BJ (cell line): ENCODE data around the gene GPR27. TPM values are rescaled to one million over a fixed set of nuclear protein-coding genes. Genes with fewer than 3 reads are reported as not detected.

Experiments used
- CTCF ChIA-PET: fragments of 350-600 bp; formaldehyde crosslinking; extraction: SDS; loops from one replicate; lab custom pipeline; 2021; ENCODE audit warnings: antibody characterized with exemption, inconsistent platforms; lab: Yijun Ruan, JAX
- POLR2A ChIA-PET: fragments of 300-600 bp; sonication (Branson Sonifier 250); formaldehyde crosslinking; extraction: SDS; loops from one replicate; lab custom pipeline; 2021; ENCODE audit warnings: antibody characterized with exemption; lab: Charles Lee
- DNase-seq: peaks from one replicate; pipeline ENCODE4 v3.0.0-alpha.2; 2011; ENCODE audit warnings: low read depth
- H3K27me3 ChIP-seq: 2 replicates; pipeline ENCODE4 v1.6.0; 2011; ENCODE audit warnings: low read length; ENCODE audit not compliant: control insufficient read depth, insufficient read depth
- H3K36me3 ChIP-seq: 2 replicates; pipeline ENCODE4 v1.5.1; 2011; ENCODE audit warnings: low read length; ENCODE audit not compliant: control insufficient read depth, insufficient read depth
- H3K4me3 ChIP-seq: 2 replicates; pipeline ENCODE4 v1.5.1; 2011; ENCODE audit warnings: low read depth, mild to moderate bottlenecking, control low read depth, low read length
- CTCF ChIP-seq: IDR thresholded peaks from 2 replicates; pipeline ENCODE4 v1.5.1; 2011; ENCODE audit warnings: low read depth, mild to moderate bottlenecking, control low read depth, inconsistent platforms, low read length, moderate library complexity; ENCODE audit not compliant: insufficient read depth
- polyA plus RNA-seq: library from polyadenylated mRNA; depleted of rRNA; stranded (reverse); fragments of >200 nt; gene quantifications from 2 replicates; pipeline ENCODE4 v1.2.3, GENCODE V29; 2011

Gene GPR27
- polyA plus RNA-seq, 1 experiment = 0.02 TPM

- POLR2A ChIA-PET = no interaction called here
- Histone ChIP-seq H3K4me3 (no peak overlapping the region), H3K27me3 (peaks cover 11% of the 10 kb centered on the region), H3K36me3 (no peaks in the 10 kb centered on the region)
- TF ChIP-seq CTCF = no peak
- no peak for DNase-seq
- CTCF ChIA-PET = no interaction called here
These were observed 36.3 kb downstream of the GPR27 start for GRCh38 chr3:71789922-71790321.

GRCh38 chr3:71791634-71792033 lies 38.0 kb downstream of the GPR27 start:
- no peak for TF ChIP-seq CTCF
- peaks cover 6% of the 10 kb centered on the region for H3K27me3 ChIP-seq
- H3K36me3 ChIP-seq = no peaks in the 10 kb centered on the region
- DNase-seq = no peak
- H3K4me3 ChIP-seq = no peak overlapping the region
- POLR2A ChIA-PET = no interaction called here
- CTCF ChIA-PET = no interaction called here

- CTCF ChIA-PET = no interaction called here
- TF ChIP-seq CTCF = no peak
These were observed 42.6 kb downstream of the GPR27 start for GRCh38 chr3:71796290-71796689.

GRCh38 chr3:71797455-71797854 lies 43.8 kb downstream of the GPR27 start:
- no peak for TF ChIP-seq CTCF
- no peaks in the 10 kb centered on the region for H3K36me3 ChIP-seq
- CTCF ChIA-PET = no interaction called here
- no peak for DNase-seq
- POLR2A ChIA-PET = no interaction called here
- H3K27me3 ChIP-seq = peaks cover 7% of the 10 kb centered on the region
- H3K4me3 ChIP-seq = no peak overlapping the region

More at GRCh38 chr3:71796290-71796689, 42.6 kb downstream of the GPR27 start:
- no peaks in the 10 kb centered on the region for H3K36me3 ChIP-seq
- POLR2A ChIA-PET = no interaction called here
- H3K27me3 ChIP-seq = peaks cover 7% of the 10 kb centered on the region
- no peak for DNase-seq
- no peak overlapping the region for H3K4me3 ChIP-seq

- CTCF ChIA-PET = no interaction called here
- POLR2A ChIA-PET = no interaction called here
- no peak for TF ChIP-seq CTCF
These were observed 46.4 kb downstream of the GPR27 start for GRCh38 chr3:71800023-71800422.

More at GRCh38 chr3:71800023-71800422, 46.4 kb downstream of the GPR27 start:
- DNase-seq = no peak
- peaks cover 7% of the 10 kb centered on the region for H3K27me3 ChIP-seq
- H3K36me3 ChIP-seq = no peaks in the 10 kb centered on the region
- H3K4me3 ChIP-seq = no peak overlapping the region
